Measurements from ENCODE around the gene KRTAP12-1. TPM values are rescaled to one million over a fixed set of nuclear protein-coding genes. Genes with fewer than 3 reads are reported as not detected.

Gene KRTAP12-1
- total RNA-seq, 1 experiment from 2014 or later = not detected

DNA sequence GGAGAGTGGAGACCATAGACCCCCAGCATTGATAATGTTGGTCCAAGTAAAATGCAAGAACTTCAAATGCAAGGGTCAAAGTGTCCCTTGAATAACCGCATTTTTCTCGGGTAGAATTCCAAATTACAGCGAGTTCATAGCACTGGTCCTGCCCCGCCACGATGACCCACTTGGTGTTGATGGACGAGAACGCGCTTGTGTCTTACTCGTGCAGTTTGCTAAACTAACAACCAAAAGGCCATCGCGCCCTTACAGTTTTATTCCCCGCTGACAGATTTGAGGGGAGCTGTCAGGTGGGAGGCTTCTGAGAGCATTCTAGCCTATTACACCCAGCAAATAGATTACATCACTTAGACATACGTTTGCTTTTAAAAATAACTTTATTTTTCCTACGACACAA, 46.8 kb upstream of the KRTAP12-1 start:
- H3K27ac Mint-ChIP-seq (ENCODE audit: unreplicated experiment) = no peak overlapping the region
- no peaks in the 10 kb centered on the region for H3K4me1 Mint-ChIP-seq (ENCODE audit: low read depth, unreplicated experiment)
- peaks cover 98% of the 10 kb centered on the region for H3K27me3 Mint-ChIP-seq (ENCODE audit: unreplicated experiment)
- peaks cover 4% of the 10 kb centered on the region for H3K36me3 Mint-ChIP-seq (ENCODE audit: insufficient read depth, unreplicated experiment)
- intact Hi-C loops (cut with micrococcal nuclease; ENCODE audit: unreplicated experiment) = no loop called here
- no peak overlapping the region for H3K4me3 Mint-ChIP-seq (ENCODE audit: low read depth, unreplicated experiment)
- CTCF ChIA-PET = no interaction called here
- BruUV-seq (replicated peaks) = no TSS peak
- H3K9me3 Mint-ChIP-seq (ENCODE audit: low read depth, unreplicated experiment) = no peaks in the 10 kb centered on the region
- TF ChIP-seq CTCF (IDR thresholded peaks at IDR 0.05; ENCODE audit: unreplicated experiment) = no peak
- no peak for DNase-seq

GRCh38 chr21:44727757-44728156, 45.8 kb upstream of the KRTAP12-1 start:
- Mint-ChIP-seq H3K27ac (ENCODE audit: unreplicated experiment) (no peak overlapping the region), H3K4me1 (ENCODE audit: low read depth, unreplicated experiment) (no peaks in the 10 kb centered on the region), H3K9me3 (ENCODE audit: low read depth, unreplicated experiment) (no peaks in the 10 kb centered on the region), H3K4me3 (ENCODE audit: low read depth, unreplicated experiment) (no peak overlapping the region), H3K27me3 (ENCODE audit: unreplicated experiment) (peaks cover 98% of the 10 kb centered on the region), H3K36me3 (ENCODE audit: insufficient read depth, unreplicated experiment) (peaks cover 4% of the 10 kb centered on the region)
- no TSS peak for BruUV-seq (replicated peaks)
- CTCF ChIA-PET = no interaction called here
- intact Hi-C loops (cut with micrococcal nuclease; ENCODE audit: unreplicated experiment) = no loop called here
- DNase-seq = no peak
- TF ChIP-seq CTCF (IDR thresholded peaks at IDR 0.05; ENCODE audit: unreplicated experiment) = no peak

GRCh38 chr21:44727321-44727720, 45.4 kb upstream of the KRTAP12-1 start:
- Mint-ChIP-seq H3K27me3 (ENCODE audit: unreplicated experiment) (peaks cover 98% of the 10 kb centered on the region), H3K9me3 (ENCODE audit: low read depth, unreplicated experiment) (no peaks in the 10 kb centered on the region)

DNA sequence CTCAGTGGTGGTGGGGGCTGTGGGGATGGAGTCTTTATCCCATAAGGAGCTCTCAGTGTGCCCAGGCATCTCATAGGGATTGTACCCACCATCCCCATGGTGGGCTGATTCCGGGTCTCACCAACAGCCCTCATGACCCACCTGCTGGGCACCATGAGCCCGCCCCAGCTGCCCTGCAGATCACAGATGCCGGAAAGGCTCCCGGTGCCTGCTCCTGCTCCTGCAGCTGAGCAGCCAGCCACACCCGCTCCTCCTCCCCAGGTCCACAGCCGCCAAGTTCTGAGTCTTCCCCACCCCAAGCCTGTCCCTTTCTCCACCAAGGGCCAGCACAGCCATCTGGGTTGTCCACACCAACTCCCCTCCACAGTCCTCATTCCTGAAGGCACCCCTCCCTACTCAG, 44.9 kb upstream of the KRTAP12-1 start:
- H3K4me3 Mint-ChIP-seq (ENCODE audit: low read depth, unreplicated experiment) = no peak overlapping the region
- H3K36me3 Mint-ChIP-seq (ENCODE audit: insufficient read depth, unreplicated experiment) = peaks cover 4% of the 10 kb centered on the region
- intact Hi-C loops (cut with micrococcal nuclease; ENCODE audit: unreplicated experiment) = no loop called here
- H3K9me3 Mint-ChIP-seq (ENCODE audit: low read depth, unreplicated experiment) = no peaks in the 10 kb centered on the region
- DNase-seq = no peak
- H3K27me3 Mint-ChIP-seq (ENCODE audit: unreplicated experiment) = peaks cover 94% of the 10 kb centered on the region
- no TSS peak for BruUV-seq (replicated peaks)
- no peaks in the 10 kb centered on the region for H3K4me1 Mint-ChIP-seq (ENCODE audit: low read depth, unreplicated experiment)
- no peak for TF ChIP-seq CTCF (IDR thresholded peaks at IDR 0.05; ENCODE audit: unreplicated experiment)
- CTCF ChIA-PET = interaction anchor here (0.6 kb wide), 1 partner anchor 16 kb away, joined by 4 read pairs; no protein-coding TSS in a partner anchor
- no peak overlapping the region for H3K27ac Mint-ChIP-seq (ENCODE audit: unreplicated experiment)

More at GRCh38 chr21:44727321-44727720, 45.4 kb upstream of the KRTAP12-1 start:
- Mint-ChIP-seq H3K4me1 (ENCODE audit: low read depth, unreplicated experiment) (no peaks in the 10 kb centered on the region), H3K4me3 (ENCODE audit: low read depth, unreplicated experiment) (no peak overlapping the region), H3K36me3 (ENCODE audit: insufficient read depth, unreplicated experiment) (peaks cover 4% of the 10 kb centered on the region), H3K27ac (ENCODE audit: unreplicated experiment) (no peak overlapping the region)
- no TSS peak for BruUV-seq (replicated peaks)
- intact Hi-C loops (cut with micrococcal nuclease; ENCODE audit: unreplicated experiment) = no loop called here
- no peak for TF ChIP-seq CTCF (IDR thresholded peaks at IDR 0.05; ENCODE audit: unreplicated experiment)
- DNase-seq = no peak
- CTCF ChIA-PET = interaction anchor here (0.6 kb wide), 1 partner anchor 17 kb away, joined by 4 read pairs; no protein-coding TSS in a partner anchor

Data from Calu3 (cell line).